ENCODE measurements around the gene TMEM207.

GRCh38 chr3:190435618-190436017, 14.1 kb downstream of the TMEM207 start:
- no peak for TF ChIP-seq CTCF (IDR thresholded peaks at IDR 0.05; ENCODE audit: insufficient read depth, low read length)
- no peak for TF ChIP-seq POLR2AphosphoS5 (IDR thresholded peaks at IDR 0.05; ENCODE audit: low read depth)
- no peak for TF ChIP-seq SPI1 (IDR thresholded peaks at IDR 0.05; ENCODE audit: borderline replicate concordance, low read depth)
- no peak for TF ChIP-seq REST (IDR thresholded peaks at IDR 0.05; ENCODE audit: insufficient replicate concordance, low read depth)
- TF ChIP-seq GABPA (IDR thresholded peaks at IDR 0.05; ENCODE audit: low read depth) = no peak
